ENCODE results near the gene TRIP6.

Gene TRIP6

GRCh38 chr7:100874300-100874576 lies 7.1 kb downstream of the TRIP6 start:
- DNase-seq, result no peak

GRCh38 chr7:100874577-100875355 lies 7.6 kb downstream of the TRIP6 start, which contains the start of gene SRRT:
TSS of gene SRRT (plus strand) at chr7:100875103. CDS start at chr7:100875591, 488 bp downstream.
- peak; percentile 99 for DNase-seq

GRCh38 chr7:100875356-100875751 lies 8.2 kb downstream of the TRIP6 start:
- peak in 1 of 2 experiments; percentile 23 for DNase-seq

GRCh38 chr7:100878013-100878412 lies 10.8 kb downstream of the TRIP6 start:
- DNase-seq, result no peak

- DNase-seq, result no peak
Measured at GRCh38 chr7:100878685-100879084, 11.5 kb downstream of the TRIP6 start.

GRCh38 chr7:100879685-100880261 lies 12.6 kb downstream of the TRIP6 start:
- DNase-seq, result no peak

GRCh38 chr7:100880645-100881044 lies 13.5 kb downstream of the TRIP6 start:
- DNase-seq, result no peak

GRCh38 chr7:100881136-100881535 lies 13.9 kb downstream of the TRIP6 start:
- DNase-seq, result no peak

GRCh38 chr7:100882201-100882600 lies 15.0 kb downstream of the TRIP6 start:
- DNase-seq, result no peak

GRCh38 chr7:100882785-100883526 lies 15.8 kb downstream of the TRIP6 start:
- DNase-seq, result no peak

- no peak for DNase-seq
Measured at GRCh38 chr7:100884736-100885439, 17.7 kb downstream of the TRIP6 start.

- no peak for DNase-seq
Measured at GRCh38 chr7:100885440-100886141, 18.4 kb downstream of the TRIP6 start.

- no peak for DNase-seq
Measured at GRCh38 chr7:100886142-100886935, 19.2 kb downstream of the TRIP6 start.

- DNase-seq, result no peak
Measured at GRCh38 chr7:100886936-100887515, 19.8 kb downstream of the TRIP6 start.

- DNase-seq, result no peak
Measured at GRCh38 chr7:100887516-100888290, 20.5 kb downstream of the TRIP6 start.

GRCh38 chr7:100888291-100888987 lies 21.3 kb downstream of the TRIP6 start:
- no peak for DNase-seq

GRCh38 chr7:100888988-100889750 lies 22.0 kb downstream of the TRIP6 start, which contains the start of gene UFSP1:
TSS of gene UFSP1 (minus strand) at chr7:100889715. CDS start at chr7:100889271, 444 bp downstream.
- DNase-seq, result no peak

- DNase-seq, result no peak
Measured at GRCh38 chr7:100890653-100891567, 23.7 kb downstream of the TRIP6 start.

All from NCI-H2081 (cell line).